ENCODE data around the gene SURF6.

Gene SURF6

DNA sequence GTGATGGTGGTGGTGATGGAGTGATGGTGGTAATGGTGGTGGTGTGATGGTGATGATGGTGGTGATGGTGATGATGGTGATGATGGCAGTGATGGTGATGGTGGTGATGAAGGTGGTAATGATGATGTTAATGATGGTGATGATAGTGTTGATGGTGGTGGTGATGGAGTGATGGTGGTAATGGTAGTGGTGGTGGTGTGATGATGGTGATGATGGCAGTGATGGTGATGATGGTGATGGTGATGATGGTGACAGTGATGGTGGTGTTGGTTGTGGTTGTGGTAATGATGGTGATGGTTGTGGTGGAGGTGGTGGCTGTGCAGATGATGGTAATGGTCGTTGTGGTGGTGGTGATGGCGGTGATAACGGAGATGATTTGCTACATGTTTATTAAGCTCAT lies 47.5 kb upstream of the SURF6 start (continued):
- no peak for TF ChIP-seq SCRT2 (tag by site-specific recombination; IDR thresholded peaks at IDR 0.05)
- no peak for TF ChIP-seq KLF16 (tag by site-specific recombination; IDR thresholded peaks at IDR 0.05)
- TF ChIP-seq ZBTB20 (tag by site-specific recombination; IDR thresholded peaks at IDR 0.05), result no peak
- no peak for TF ChIP-seq KLF7 (tag by site-specific recombination; IDR thresholded peaks at IDR 0.05; ENCODE audit: borderline replicate concordance)
- no peak for TF ChIP-seq PRDM1 (tag by site-specific recombination; IDR thresholded peaks at IDR 0.05)
- TF ChIP-seq, protein P1, sequence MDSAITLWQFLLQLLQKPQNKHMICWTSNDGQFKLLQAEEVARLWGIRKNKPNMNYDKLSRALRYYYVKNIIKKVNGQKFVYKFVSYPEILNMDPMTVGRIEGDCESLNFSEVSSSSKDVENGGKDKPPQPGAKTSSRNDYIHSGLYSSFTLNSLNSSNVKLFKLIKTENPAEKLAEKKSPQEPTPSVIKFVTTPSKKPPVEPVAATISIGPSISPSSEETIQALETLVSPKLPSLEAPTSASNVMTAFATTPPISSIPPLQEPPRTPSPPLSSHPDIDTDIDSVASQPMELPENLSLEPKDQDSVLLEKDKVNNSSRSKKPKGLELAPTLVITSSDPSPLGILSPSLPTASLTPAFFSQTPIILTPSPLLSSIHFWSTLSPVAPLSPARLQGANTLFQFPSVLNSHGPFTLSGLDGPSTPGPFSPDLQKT (IDR thresholded peaks at IDR 0.05; ENCODE audit: borderline replicate concordance, low read depth, low read length), result no peak
- TF ChIP-seq ZNF654 (tag by site-specific recombination; IDR thresholded peaks at IDR 0.05; ENCODE audit: low read depth), result no peak
- TF ChIP-seq ZNF530 (tag by site-specific recombination; IDR thresholded peaks at IDR 0.05; ENCODE audit: low read depth), result no peak
- no peak for TF ChIP-seq ZNF677 (tag by site-specific recombination; IDR thresholded peaks at IDR 0.05)
- TF ChIP-seq, protein P2, sequence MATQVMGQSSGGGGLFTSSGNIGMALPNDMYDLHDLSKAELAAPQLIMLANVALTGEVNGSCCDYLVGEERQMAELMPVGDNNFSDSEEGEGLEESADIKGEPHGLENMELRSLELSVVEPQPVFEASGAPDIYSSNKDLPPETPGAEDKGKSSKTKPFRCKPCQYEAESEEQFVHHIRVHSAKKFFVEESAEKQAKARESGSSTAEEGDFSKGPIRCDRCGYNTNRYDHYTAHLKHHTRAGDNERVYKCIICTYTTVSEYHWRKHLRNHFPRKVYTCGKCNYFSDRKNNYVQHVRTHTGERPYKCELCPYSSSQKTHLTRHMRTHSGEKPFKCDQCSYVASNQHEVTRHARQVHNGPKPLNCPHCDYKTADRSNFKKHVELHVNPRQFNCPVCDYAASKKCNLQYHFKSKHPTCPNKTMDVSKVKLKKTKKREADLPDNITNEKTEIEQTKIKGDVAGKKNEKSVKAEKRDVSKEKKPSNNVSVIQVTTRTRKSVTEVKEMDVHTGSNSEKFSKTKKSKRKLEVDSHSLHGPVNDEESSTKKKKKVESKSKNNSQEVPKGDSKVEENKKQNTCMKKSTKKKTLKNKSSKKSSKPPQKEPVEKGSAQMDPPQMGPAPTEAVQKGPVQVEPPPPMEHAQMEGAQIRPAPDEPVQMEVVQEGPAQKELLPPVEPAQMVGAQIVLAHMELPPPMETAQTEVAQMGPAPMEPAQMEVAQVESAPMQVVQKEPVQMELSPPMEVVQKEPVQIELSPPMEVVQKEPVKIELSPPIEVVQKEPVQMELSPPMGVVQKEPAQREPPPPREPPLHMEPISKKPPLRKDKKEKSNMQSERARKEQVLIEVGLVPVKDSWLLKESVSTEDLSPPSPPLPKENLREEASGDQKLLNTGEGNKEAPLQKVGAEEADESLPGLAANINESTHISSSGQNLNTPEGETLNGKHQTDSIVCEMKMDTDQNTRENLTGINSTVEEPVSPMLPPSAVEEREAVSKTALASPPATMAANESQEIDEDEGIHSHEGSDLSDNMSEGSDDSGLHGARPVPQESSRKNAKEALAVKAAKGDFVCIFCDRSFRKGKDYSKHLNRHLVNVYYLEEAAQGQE (tag by site-specific recombination; IDR thresholded peaks at IDR 0.05), result no peak
- TF ChIP-seq ZNF549 (tag by site-specific recombination; IDR thresholded peaks at IDR 0.05), result no peak
- TF ChIP-seq ZNF837 (tag by site-specific recombination; IDR thresholded peaks at IDR 0.05), result no peak
- no peak for TF ChIP-seq ZBTB1 (tag by site-specific recombination; IDR thresholded peaks at IDR 0.05)
- TF ChIP-seq ZNF394 (tag by site-specific recombination; IDR thresholded peaks at IDR 0.05; ENCODE audit: borderline replicate concordance), result no peak
- TF ChIP-seq, protein P3, sequence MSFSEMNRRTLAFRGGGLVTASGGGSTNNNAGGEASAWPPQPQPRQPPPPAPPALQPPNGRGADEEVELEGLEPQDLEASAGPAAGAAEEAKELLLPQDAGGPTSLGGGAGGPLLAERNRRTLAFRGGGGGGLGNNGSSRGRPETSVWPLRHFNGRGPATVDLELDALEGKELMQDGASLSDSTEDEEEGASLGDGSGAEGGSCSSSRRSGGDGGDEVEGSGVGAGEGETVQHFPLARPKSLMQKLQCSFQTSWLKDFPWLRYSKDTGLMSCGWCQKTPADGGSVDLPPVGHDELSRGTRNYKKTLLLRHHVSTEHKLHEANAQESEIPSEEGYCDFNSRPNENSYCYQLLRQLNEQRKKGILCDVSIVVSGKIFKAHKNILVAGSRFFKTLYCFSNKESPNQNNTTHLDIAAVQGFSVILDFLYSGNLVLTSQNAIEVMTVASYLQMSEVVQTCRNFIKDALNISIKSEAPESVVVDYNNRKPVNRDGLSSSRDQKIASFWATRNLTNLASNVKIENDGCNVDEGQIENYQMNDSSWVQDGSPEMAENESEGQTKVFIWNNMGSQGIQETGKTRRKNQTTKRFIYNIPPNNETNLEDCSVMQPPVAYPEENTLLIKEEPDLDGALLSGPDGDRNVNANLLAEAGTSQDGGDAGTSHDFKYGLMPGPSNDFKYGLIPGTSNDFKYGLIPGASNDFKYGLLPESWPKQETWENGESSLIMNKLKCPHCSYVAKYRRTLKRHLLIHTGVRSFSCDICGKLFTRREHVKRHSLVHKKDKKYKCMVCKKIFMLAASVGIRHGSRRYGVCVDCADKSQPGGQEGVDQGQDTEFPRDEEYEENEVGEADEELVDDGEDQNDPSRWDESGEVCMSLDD (tag by site-specific recombination; IDR thresholded peaks at IDR 0.05), result no peak; the same call in 1 of the 2 replicates
- no peak for TF ChIP-seq ZNF548 (tag by site-specific recombination; IDR thresholded peaks at IDR 0.05)
- TF ChIP-seq GLIS2 (tag by site-specific recombination; IDR thresholded peaks at IDR 0.05), result no peak
- no peak for TF ChIP-seq ZNF211 (tag by site-specific recombination; IDR thresholded peaks at IDR 0.05; ENCODE audit: low read depth)
- TF ChIP-seq INSM2 (tag by site-specific recombination; IDR thresholded peaks at IDR 0.05), result no peak; the same call in 1 of the 2 replicates
- no peak for TF ChIP-seq ZNF157 (tag by site-specific recombination; IDR thresholded peaks at IDR 0.05)
- no peak for TF ChIP-seq ZNF266 (tag by site-specific recombination; IDR thresholded peaks at IDR 0.05; ENCODE audit: low read depth)
- no peak for TF ChIP-seq GFI1B (tag by site-specific recombination; IDR thresholded peaks at IDR 0.05)
- no peak for TF ChIP-seq TCF7L2 (IDR thresholded peaks at IDR 0.05; ENCODE audit: borderline replicate concordance, low read depth, low read length)
- TF ChIP-seq ZNF23 (tag by site-specific recombination; IDR thresholded peaks at IDR 0.05; ENCODE audit: borderline replicate concordance), result no peak
- TF ChIP-seq ZNF707 (tag by site-specific recombination; IDR thresholded peaks at IDR 0.05), result no peak
- TF ChIP-seq ZNF221 (tag by site-specific recombination; IDR thresholded peaks at IDR 0.05; ENCODE audit: borderline replicate concordance), result no peak
- no peak for TF ChIP-seq ZFP69B (tag by site-specific recombination; IDR thresholded peaks at IDR 0.05)
- no peak for TF ChIP-seq ZNF843 (tag by site-specific recombination; IDR thresholded peaks at IDR 0.05)
- no peak for TF ChIP-seq ZNF274 (IDR thresholded peaks at IDR 0.05; ENCODE audit: low read length)
- no peak; the same call in 1 of the 2 replicates for TF ChIP-seq ZNF274 (tag by site-specific recombination; IDR thresholded peaks at IDR 0.05; ENCODE audit: borderline replicate concordance)
- TF ChIP-seq ZNF561 (tag by site-specific recombination; IDR thresholded peaks at IDR 0.05; ENCODE audit: borderline replicate concordance), result no peak
- no peak for TF ChIP-seq ZNF660 (tag by site-specific recombination; IDR thresholded peaks at IDR 0.05)
- TF ChIP-seq ZNF140 (tag by site-specific recombination; IDR thresholded peaks at IDR 0.05), result no peak
